ENCODE measurements around the gene ZNF662.
A peak's percentile ranks its signal among the peaks of the same experiment; 100 is the strongest.
"Not testable (repeated sequence)": the region's sequence is repeated elsewhere in the genome, so short reads cannot be mapped to it uniquely, and the experiment has no call there.

Gene ZNF662

GRCh38 chr3:42877881-42878280 is 28.1 kb upstream of the ZNF662 start:
- no peaks in the 10 kb centered on the region; the same call in 1 of the 2 replicates for H3K9me3 ChIP-seq (ENCODE audit: insufficient read depth, low read length)
- no peak overlapping the region for H3K4me3 ChIP-seq (ENCODE audit: insufficient read length, low read depth)
- H3K27me3 ChIP-seq (ENCODE audit: insufficient read depth, insufficient read length) = peaks cover 17% of the 10 kb centered on the region
- H3K4me1 ChIP-seq (ENCODE audit: insufficient read depth, insufficient read length) = peaks cover 4% of the 10 kb centered on the region
- TF ChIP-seq YY1 (IDR thresholded peaks at IDR 0.05; ENCODE audit: insufficient read depth, insufficient read length) (no peak), ZNF274 (IDR thresholded peaks at IDR 0.05; ENCODE audit: low read depth, low read length) (no peak), SUZ12 (IDR thresholded peaks at IDR 0.05; ENCODE audit: extremely low read depth, insufficient read depth, insufficient read length) (no peak)
- no peak for DNase-seq (ENCODE audit: low read depth, low spot score)
- no peaks in the 10 kb centered on the region for H3K36me3 ChIP-seq (ENCODE audit: insufficient read depth, insufficient read length, low read length)
- H3K9ac ChIP-seq (ENCODE audit: insufficient read length, low read depth) = no peak overlapping the region

GRCh38 chr3:42880183-42880582 is 25.8 kb upstream of the ZNF662 start:
- Histone ChIP-seq H3K4me3 (ENCODE audit: insufficient read length, low read depth) (peak overlapping the region; percentile 45), H3K27me3 (ENCODE audit: insufficient read depth, insufficient read length) (peaks cover 12% of the 10 kb centered on the region), H3K36me3 (ENCODE audit: insufficient read depth, insufficient read length, low read length) (no peaks in the 10 kb centered on the region), H3K4me1 (ENCODE audit: insufficient read depth, insufficient read length) (peaks cover 4% of the 10 kb centered on the region), H3K9me3 (ENCODE audit: insufficient read depth, low read length) (no peaks in the 10 kb centered on the region), H3K9ac (ENCODE audit: insufficient read length, low read depth) (peak overlapping the region; percentile 79)
- TF ChIP-seq SUZ12 (IDR thresholded peaks at IDR 0.05; ENCODE audit: extremely low read depth, insufficient read depth, insufficient read length) (no peak), YY1 (IDR thresholded peaks at IDR 0.05; ENCODE audit: insufficient read depth, insufficient read length) (no peak), ZNF274 (IDR thresholded peaks at IDR 0.05; ENCODE audit: low read depth, low read length) (no peak)
- no peak for DNase-seq (ENCODE audit: low read depth, low spot score)

GRCh38 chr3:42880601-42881451 is 25.1 kb upstream of the ZNF662 start:
- Histone ChIP-seq H3K27me3 (ENCODE audit: insufficient read depth, insufficient read length) (peaks cover 9% of the 10 kb centered on the region), H3K36me3 (ENCODE audit: insufficient read depth, insufficient read length, low read length) (no peaks in the 10 kb centered on the region), H3K4me1 (ENCODE audit: insufficient read depth, insufficient read length) (peaks cover 4% of the 10 kb centered on the region), H3K9me3 (ENCODE audit: insufficient read depth, low read length) (no peaks in the 10 kb centered on the region), H3K9ac (ENCODE audit: insufficient read length, low read depth) (peak overlapping the region; percentile 79), H3K4me3 (ENCODE audit: insufficient read length, low read depth) (peak overlapping the region; percentile 45)
- DNase-seq (ENCODE audit: low read depth, low spot score) = peak; percentile 82
- TF ChIP-seq YY1 (IDR thresholded peaks at IDR 0.05; ENCODE audit: insufficient read depth, insufficient read length) = no peak
- no peak for TF ChIP-seq SUZ12 (IDR thresholded peaks at IDR 0.05; ENCODE audit: extremely low read depth, insufficient read depth, insufficient read length)
- no peak for TF ChIP-seq ZNF274 (IDR thresholded peaks at IDR 0.05; ENCODE audit: low read depth, low read length)

- H3K27me3 ChIP-seq (ENCODE audit: insufficient read depth, insufficient read length); H3K4me3 ChIP-seq (ENCODE audit: insufficient read length, low read depth); H3K9ac ChIP-seq (ENCODE audit: insufficient read length, low read depth); H3K9me3 ChIP-seq (ENCODE audit: insufficient read depth, low read length); H3K4me1 ChIP-seq (ENCODE audit: insufficient read depth, insufficient read length); DNase-seq (ENCODE audit: low read depth, low spot score); H3K36me3 ChIP-seq (ENCODE audit: insufficient read depth, insufficient read length, low read length): not testable (repeated sequence)
These were observed 22.6 kb upstream of the ZNF662 start for GRCh38 chr3:42883251-42883930.

- no peak for TF ChIP-seq ZNF274 (IDR thresholded peaks at IDR 0.05; ENCODE audit: low read depth, low read length)
- TF ChIP-seq YY1 (IDR thresholded peaks at IDR 0.05; ENCODE audit: insufficient read depth, insufficient read length) = no peak
- TF ChIP-seq SUZ12 (IDR thresholded peaks at IDR 0.05; ENCODE audit: extremely low read depth, insufficient read depth, insufficient read length) = no peak
- Histone ChIP-seq H3K27me3 (ENCODE audit: insufficient read depth, insufficient read length) (peaks cover 7% of the 10 kb centered on the region), H3K9ac (ENCODE audit: insufficient read length, low read depth) (no peak overlapping the region), H3K36me3 (ENCODE audit: insufficient read depth, insufficient read length, low read length) (no peaks in the 10 kb centered on the region), H3K9me3 (ENCODE audit: insufficient read depth, low read length) (no peaks in the 10 kb centered on the region), H3K4me1 (ENCODE audit: insufficient read depth, insufficient read length) (peaks cover 4% of the 10 kb centered on the region), H3K4me3 (ENCODE audit: insufficient read length, low read depth) (no peak overlapping the region)
- DNase-seq (ENCODE audit: low read depth, low spot score) = no peak
These were observed 21.6 kb upstream of the ZNF662 start for GRCh38 chr3:42884324-42884723.

- TF ChIP-seq YY1 (IDR thresholded peaks at IDR 0.05; ENCODE audit: insufficient read depth, insufficient read length) = no peak
- TF ChIP-seq ZNF274 (IDR thresholded peaks at IDR 0.05; ENCODE audit: low read depth, low read length) = no peak
- no peak for TF ChIP-seq SUZ12 (IDR thresholded peaks at IDR 0.05; ENCODE audit: extremely low read depth, insufficient read depth, insufficient read length)
- no peak for DNase-seq (ENCODE audit: low read depth, low spot score)
- Histone ChIP-seq H3K4me3 (ENCODE audit: insufficient read length, low read depth) (no peak overlapping the region), H3K27me3 (ENCODE audit: insufficient read depth, insufficient read length) (peaks cover 3% of the 10 kb centered on the region), H3K9ac (ENCODE audit: insufficient read length, low read depth) (no peak overlapping the region), H3K9me3 (ENCODE audit: insufficient read depth, low read length) (no peaks in the 10 kb centered on the region), H3K4me1 (ENCODE audit: insufficient read depth, insufficient read length) (no peaks in the 10 kb centered on the region), H3K36me3 (ENCODE audit: insufficient read depth, insufficient read length, low read length) (no peaks in the 10 kb centered on the region)
These were observed 19.6 kb upstream of the ZNF662 start for GRCh38 chr3:42886294-42886822.

- TF ChIP-seq ZNF274 (IDR thresholded peaks at IDR 0.05; ENCODE audit: low read depth, low read length) = no peak
- no peak for TF ChIP-seq SUZ12 (IDR thresholded peaks at IDR 0.05; ENCODE audit: extremely low read depth, insufficient read depth, insufficient read length)
- TF ChIP-seq YY1 (IDR thresholded peaks at IDR 0.05; ENCODE audit: insufficient read depth, insufficient read length) = no peak
- no peaks in the 10 kb centered on the region for H3K36me3 ChIP-seq (ENCODE audit: insufficient read depth, insufficient read length, low read length)
- no peak overlapping the region for H3K9ac ChIP-seq (ENCODE audit: insufficient read length, low read depth)
- no peak overlapping the region for H3K4me3 ChIP-seq (ENCODE audit: insufficient read length, low read depth)
- H3K27me3 ChIP-seq (ENCODE audit: insufficient read depth, insufficient read length) = peaks cover 3% of the 10 kb centered on the region
- DNase-seq (ENCODE audit: low read depth, low spot score) = no peak
- no peaks in the 10 kb centered on the region for H3K4me1 ChIP-seq (ENCODE audit: insufficient read depth, insufficient read length)
- H3K9me3 ChIP-seq (ENCODE audit: insufficient read depth, low read length) = no peaks in the 10 kb centered on the region
These were observed 18.9 kb upstream of the ZNF662 start for GRCh38 chr3:42887084-42887483.

Data from NT2/D1 (cell line).